NCI-H446 treated with DMSO at 0.1 percent for 48 hours (cell line): ENCODE results near the gene CLIP1.

Experiments used
- DNase-seq: peaks from one replicate; lab custom pipeline; 2025; lab: John Stamatoyannopoulos, UW

The CLIP1 gene

GRCh38 chr12:122245553-122245952 is 176.9 kb downstream of the CLIP1 start:
- DNase-seq: no peak

DNA sequence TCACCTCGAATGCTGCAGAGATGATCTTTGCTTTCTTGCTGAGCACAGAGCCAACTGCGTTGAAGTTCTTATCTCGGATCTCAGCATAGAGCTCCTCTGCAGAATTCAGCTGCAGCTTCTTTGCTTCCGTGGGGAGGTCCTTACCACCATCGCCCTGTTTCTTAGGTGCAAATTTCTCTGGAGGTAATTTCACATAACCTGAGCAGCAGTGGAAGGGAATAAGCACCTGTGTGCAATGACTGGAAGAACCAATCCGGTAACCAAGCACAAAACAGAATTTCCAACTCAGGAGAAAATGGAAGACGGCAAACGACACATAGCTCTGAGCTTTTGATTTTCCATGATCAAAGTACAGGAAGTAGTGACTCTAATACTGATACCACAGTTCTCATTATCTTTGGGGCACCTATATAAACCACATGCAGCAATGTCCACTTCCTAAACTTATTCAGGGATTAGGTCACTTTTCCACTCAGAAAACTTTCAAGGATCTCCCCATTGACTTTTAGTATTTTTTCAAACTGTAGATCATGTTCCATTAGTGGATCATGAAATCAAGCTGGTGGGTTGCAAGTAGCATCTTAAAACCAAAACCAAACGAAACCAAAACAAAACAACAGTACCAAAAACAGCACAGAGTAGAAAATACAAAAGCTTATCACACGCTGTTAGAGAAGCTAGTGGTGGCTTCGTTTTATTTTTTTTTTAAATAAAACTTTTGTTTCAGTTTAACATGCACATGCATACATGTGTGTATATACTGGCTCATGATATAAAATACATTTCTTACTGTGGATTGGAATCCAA is 177.7 kb downstream of the CLIP1 start:
- DNase-seq: no peak

GRCh38 chr12:122243965-122244364 is 178.5 kb downstream of the CLIP1 start:
- no peak for DNase-seq

- no peak for DNase-seq
Measured at GRCh38 chr12:122238861-122239260, 183.6 kb downstream of the CLIP1 start.

DNA sequence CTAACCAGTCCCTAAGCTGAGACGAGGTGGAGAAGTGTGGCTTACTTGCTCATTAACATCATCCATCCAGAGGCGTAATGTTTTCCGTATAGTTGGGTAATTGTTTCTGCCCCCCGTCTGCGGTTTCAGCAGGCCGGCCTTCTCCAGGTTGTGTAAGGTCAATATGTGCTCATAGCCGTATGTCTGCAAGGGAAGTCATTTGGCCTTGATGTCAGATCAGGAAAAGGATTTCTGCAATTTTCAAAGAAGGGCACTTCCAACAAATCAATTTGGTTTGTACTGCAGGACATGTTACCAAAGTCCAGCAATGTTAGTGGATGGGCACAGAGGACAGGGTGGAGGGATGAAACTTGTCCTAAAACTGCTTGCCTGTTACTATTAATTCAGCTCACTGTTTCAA is 186.7 kb downstream of the CLIP1 start:
- no peak for DNase-seq

DNA sequence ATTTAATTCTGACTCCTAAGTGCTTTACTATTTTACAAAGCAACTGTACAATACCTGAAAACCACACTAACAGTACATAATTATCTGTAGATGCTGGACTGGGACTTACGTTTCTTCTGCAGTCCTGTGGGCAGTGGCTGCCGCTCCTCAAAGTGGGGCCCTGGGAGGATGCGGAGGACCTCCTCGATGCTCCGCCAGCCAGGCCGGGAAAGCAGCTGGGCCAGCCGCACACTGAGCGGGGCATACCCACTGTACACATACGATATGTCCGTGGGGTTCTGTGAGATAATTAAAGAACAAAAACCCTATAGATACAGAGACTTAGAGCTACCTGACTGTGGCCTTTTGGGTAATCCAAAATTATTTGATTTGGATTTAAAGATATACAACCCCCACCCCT is 189.8 kb downstream of the CLIP1 start:
- DNase-seq: no peak

GRCh38 chr12:122230798-122231197 is 191.7 kb downstream of the CLIP1 start:
- no peak for DNase-seq

GRCh38 chr12:122228092-122228491 is 194.4 kb downstream of the CLIP1 start:
- DNase-seq: no peak

GRCh38 chr12:122227341-122227740 is 195.1 kb downstream of the CLIP1 start:
- no peak for DNase-seq

DNA sequence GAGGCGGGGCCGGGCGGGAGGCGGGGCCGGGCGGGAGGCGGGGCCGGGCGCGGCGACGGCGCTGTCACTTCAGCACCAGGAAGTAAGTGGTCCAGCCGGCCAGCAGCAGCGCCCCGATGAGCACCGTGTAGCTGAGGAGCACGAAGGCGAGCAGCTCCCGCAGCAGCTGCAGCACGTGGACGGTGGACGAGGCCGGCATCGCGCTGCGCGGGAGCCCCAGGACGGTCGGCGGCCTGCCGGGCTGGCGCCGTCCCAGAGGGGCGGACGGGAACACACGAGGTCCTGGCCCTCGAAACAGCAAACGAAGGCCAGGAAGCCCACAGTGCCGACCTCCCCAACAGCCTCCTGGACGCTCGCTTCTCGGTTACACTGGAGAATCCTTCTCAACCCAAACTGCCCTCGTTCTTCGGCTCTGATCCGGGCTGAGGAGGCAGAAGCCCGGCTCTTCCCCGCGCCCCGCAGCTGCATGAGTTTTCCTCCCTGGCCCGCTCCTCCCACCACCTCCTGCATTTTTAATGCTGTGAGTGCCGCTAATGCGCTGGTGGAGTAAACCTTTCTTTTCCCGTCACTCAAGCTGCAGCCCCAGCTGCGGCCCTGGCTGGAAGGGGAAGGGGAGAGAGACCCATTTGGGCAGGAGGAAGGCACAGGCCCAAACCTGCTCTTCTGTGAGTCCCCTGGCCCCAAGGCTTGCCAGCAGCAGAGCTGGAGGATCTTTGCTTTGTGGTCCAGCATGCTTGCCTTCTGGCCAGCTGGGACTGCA is 195.9 kb downstream of the CLIP1 start:
- DNase-seq: no peak

- peak; percentile 98 for DNase-seq
Measured at GRCh38 chr12:122225683-122226365, 196.6 kb downstream of the CLIP1 start, which contains the start of gene DIABLO. Gene DIABLO, minus strand, starts transcription at chr12:122226052. Its CDS starts 38 bp downstream, at chr12:122226014.
